HepG2 (cell line): Measurements from ENCODE around the gene DGCR6L.
"Not testable (repeated sequence)": the region's sequence is repeated elsewhere in the genome, so short reads cannot be mapped to it uniquely, and the experiment has no call there.

Experiments
- EZH2 ChIP-seq: conservative IDR thresholded peaks from 2 replicates; pipeline ENCODE4 v1.6.1; 2012; ENCODE audit warnings: mild to moderate bottlenecking, low read depth, low read length, moderate library complexity
- MXI1 ChIP-seq: IDR thresholded peaks from 3 replicates; pipeline ENCODE4 v1.6.1; 2012; ENCODE audit warnings: low read depth, low read length, inconsistent platforms, borderline replicate concordance
- PHB2 ChIP-seq: fragments of 450-650 bp; IDR thresholded peaks from 2 replicates; pipeline ENCODE4 v1.6.1; 2018; ENCODE audit not compliant: partially characterized antibody
- ZNF251 ChIP-seq: sonication (generic); formaldehyde crosslinking; IDR thresholded peaks from 2 replicates; pipeline ENCODE4 v1.9.0; 2021; ENCODE audit warnings: mild to moderate bottlenecking, missing genetic modification reagents
- ZNF619 ChIP-seq: sonication (generic); formaldehyde crosslinking; IDR thresholded peaks from 2 replicates; pipeline ENCODE4 v1.4.0; 2020; ENCODE audit warnings: mild to moderate bottlenecking, missing genetic modification reagents
- TF ChIP-seq, protein P1 (sequence below): sonication (generic); formaldehyde crosslinking; IDR thresholded peaks from 2 replicates; pipeline ENCODE4 v1.9.0; 2022; ENCODE audit warnings: missing genetic modification reagents, mild to moderate bottlenecking, borderline replicate concordance
- TF ChIP-seq, protein P2 (sequence below): sonication (generic); formaldehyde crosslinking; IDR thresholded peaks from 2 replicates; pipeline ENCODE4 v1.9.0; 2022; ENCODE audit warnings: low read depth, missing genetic modification reagents
- TF ChIP-seq, protein P3 (sequence below): sonication (generic); formaldehyde crosslinking; conservative IDR thresholded peaks from 2 replicates; pipeline ENCODE4 v1.4.0; 2020; ENCODE audit warnings: mild to moderate bottlenecking, missing genetic modification reagents, moderate library complexity
- TF ChIP-seq, protein P4 (sequence below): sonication (generic); formaldehyde crosslinking; IDR thresholded peaks from 2 replicates; pipeline ENCODE4 v1.5.0; 2020; ENCODE audit warnings: mild to moderate bottlenecking, missing genetic modification reagents, moderate library complexity
- TF ChIP-seq, protein P5 (sequence below): fragments of 450-650 bp; IDR thresholded peaks from 2 replicates; pipeline ENCODE4 v1.6.1; 2016
- TF ChIP-seq, protein P6 (sequence below): IDR thresholded peaks from 2 replicates; pipeline ENCODE4 v1.6.1; 2016; ENCODE audit warnings: missing compliant biosample characterization, missing genetic modification reagents, borderline replicate concordance

DNA sequence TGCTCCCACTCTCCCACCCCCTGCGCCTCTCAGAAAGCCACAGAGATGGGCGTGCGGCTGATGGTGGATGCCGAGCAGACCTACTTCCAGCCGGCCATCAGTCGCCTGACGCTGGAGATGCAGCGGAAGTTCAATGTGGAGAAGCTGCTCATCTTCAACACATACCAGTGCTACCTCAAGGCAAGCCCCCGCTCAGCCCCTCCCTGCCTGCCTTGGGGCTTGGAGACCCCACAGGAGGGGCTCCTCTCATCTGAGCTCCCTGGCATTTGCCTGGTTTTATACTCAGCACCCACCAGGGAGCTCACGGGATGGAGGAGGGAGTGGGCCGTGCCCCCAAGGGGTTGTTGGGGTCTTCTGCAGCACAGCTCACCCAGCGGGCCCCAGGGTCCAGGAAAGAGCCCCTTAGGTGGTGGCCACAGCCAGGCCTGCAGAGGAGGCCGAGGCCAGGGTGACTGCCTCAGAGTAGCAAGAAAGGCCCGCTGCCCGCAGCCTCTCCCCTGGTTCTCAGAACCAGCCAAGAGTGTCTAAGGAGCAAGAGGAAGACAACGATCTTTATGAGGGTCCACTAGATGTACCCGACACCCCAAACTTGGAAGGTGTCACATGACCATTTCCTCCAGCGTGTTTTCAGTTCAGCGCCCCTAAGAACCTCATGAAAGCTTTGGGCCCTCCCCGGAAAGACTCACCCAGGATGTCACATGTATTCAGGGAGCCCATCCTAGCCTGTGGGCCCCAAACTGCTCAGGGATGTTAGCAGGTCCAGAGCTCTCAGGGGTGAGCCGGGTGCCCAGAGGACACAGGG lies 13.0 kb downstream of the DGCR6L start:
- TF ChIP-seq, protein P1, sequence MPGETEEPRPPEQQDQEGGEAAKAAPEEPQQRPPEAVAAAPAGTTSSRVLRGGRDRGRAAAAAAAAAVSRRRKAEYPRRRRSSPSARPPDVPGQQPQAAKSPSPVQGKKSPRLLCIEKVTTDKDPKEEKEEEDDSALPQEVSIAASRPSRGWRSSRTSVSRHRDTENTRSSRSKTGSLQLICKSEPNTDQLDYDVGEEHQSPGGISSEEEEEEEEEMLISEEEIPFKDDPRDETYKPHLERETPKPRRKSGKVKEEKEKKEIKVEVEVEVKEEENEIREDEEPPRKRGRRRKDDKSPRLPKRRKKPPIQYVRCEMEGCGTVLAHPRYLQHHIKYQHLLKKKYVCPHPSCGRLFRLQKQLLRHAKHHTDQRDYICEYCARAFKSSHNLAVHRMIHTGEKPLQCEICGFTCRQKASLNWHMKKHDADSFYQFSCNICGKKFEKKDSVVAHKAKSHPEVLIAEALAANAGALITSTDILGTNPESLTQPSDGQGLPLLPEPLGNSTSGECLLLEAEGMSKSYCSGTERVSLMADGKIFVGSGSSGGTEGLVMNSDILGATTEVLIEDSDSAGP (CRISPR knock-in tag) = not testable (repeated sequence)
- TF ChIP-seq, protein P2, sequence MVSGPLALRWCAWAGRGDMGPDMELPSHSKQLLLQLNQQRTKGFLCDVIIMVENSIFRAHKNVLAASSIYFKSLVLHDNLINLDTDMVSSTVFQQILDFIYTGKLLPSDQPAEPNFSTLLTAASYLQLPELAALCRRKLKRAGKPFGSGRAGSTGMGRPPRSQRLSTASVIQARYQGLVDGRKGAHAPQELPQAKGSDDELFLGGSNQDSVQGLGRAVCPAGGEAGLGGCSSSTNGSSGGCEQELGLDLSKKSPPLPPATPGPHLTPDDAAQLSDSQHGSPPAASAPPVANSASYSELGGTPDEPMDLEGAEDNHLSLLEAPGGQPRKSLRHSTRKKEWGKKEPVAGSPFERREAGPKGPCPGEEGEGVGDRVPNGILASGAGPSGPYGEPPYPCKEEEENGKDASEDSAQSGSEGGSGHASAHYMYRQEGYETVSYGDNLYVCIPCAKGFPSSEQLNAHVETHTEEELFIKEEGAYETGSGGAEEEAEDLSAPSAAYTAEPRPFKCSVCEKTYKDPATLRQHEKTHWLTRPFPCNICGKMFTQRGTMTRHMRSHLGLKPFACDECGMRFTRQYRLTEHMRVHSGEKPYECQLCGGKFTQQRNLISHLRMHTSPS (CRISPR knock-in tag) = not testable (repeated sequence)
- not testable (repeated sequence) for TF ChIP-seq PHB2; ZNF251 (CRISPR knock-in tag); EZH2; MXI1; ZNF619 (CRISPR knock-in tag)
- TF ChIP-seq, protein P3, sequence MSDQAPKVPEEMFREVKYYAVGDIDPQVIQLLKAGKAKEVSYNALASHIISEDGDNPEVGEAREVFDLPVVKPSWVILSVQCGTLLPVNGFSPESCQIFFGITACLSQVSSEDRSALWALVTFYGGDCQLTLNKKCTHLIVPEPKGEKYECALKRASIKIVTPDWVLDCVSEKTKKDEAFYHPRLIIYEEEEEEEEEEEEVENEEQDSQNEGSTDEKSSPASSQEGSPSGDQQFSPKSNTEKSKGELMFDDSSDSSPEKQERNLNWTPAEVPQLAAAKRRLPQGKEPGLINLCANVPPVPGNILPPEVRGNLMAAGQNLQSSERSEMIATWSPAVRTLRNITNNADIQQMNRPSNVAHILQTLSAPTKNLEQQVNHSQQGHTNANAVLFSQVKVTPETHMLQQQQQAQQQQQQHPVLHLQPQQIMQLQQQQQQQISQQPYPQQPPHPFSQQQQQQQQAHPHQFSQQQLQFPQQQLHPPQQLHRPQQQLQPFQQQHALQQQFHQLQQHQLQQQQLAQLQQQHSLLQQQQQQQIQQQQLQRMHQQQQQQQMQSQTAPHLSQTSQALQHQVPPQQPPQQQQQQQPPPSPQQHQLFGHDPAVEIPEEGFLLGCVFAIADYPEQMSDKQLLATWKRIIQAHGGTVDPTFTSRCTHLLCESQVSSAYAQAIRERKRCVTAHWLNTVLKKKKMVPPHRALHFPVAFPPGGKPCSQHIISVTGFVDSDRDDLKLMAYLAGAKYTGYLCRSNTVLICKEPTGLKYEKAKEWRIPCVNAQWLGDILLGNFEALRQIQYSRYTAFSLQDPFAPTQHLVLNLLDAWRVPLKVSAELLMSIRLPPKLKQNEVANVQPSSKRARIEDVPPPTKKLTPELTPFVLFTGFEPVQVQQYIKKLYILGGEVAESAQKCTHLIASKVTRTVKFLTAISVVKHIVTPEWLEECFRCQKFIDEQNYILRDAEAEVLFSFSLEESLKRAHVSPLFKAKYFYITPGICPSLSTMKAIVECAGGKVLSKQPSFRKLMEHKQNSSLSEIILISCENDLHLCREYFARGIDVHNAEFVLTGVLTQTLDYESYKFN (CRISPR knock-in tag) = not testable (repeated sequence)
- TF ChIP-seq, protein P4, sequence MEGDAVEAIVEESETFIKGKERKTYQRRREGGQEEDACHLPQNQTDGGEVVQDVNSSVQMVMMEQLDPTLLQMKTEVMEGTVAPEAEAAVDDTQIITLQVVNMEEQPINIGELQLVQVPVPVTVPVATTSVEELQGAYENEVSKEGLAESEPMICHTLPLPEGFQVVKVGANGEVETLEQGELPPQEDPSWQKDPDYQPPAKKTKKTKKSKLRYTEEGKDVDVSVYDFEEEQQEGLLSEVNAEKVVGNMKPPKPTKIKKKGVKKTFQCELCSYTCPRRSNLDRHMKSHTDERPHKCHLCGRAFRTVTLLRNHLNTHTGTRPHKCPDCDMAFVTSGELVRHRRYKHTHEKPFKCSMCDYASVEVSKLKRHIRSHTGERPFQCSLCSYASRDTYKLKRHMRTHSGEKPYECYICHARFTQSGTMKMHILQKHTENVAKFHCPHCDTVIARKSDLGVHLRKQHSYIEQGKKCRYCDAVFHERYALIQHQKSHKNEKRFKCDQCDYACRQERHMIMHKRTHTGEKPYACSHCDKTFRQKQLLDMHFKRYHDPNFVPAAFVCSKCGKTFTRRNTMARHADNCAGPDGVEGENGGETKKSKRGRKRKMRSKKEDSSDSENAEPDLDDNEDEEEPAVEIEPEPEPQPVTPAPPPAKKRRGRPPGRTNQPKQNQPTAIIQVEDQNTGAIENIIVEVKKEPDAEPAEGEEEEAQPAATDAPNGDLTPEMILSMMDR (CRISPR knock-in tag) = not testable (repeated sequence)
- TF ChIP-seq, protein P5, sequence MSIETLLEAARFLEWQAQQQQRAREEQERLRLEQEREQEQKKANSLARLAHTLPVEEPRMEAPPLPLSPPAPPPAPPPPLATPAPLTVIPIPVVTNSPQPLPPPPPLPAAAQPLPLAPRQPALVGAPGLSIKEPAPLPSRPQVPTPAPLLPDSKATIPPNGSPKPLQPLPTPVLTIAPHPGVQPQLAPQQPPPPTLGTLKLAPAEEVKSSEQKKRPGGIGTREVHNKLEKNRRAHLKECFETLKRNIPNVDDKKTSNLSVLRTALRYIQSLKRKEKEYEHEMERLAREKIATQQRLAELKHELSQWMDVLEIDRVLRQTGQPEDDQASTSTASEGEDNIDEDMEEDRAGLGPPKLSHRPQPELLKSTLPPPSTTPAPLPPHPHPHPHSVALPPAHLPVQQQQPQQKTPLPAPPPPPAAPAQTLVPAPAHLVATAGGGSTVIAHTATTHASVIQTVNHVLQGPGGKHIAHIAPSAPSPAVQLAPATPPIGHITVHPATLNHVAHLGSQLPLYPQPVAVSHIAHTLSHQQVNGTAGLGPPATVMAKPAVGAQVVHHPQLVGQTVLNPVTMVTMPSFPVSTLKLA = not testable (repeated sequence)
- TF ChIP-seq, protein P6, sequence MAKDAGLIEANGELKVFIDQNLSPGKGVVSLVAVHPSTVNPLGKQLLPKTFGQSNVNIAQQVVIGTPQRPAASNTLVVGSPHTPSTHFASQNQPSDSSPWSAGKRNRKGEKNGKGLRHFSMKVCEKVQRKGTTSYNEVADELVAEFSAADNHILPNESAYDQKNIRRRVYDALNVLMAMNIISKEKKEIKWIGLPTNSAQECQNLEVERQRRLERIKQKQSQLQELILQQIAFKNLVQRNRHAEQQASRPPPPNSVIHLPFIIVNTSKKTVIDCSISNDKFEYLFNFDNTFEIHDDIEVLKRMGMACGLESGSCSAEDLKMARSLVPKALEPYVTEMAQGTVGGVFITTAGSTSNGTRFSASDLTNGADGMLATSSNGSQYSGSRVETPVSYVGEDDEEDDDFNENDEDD (CRISPR knock-in tag) = not testable (repeated sequence)
